ENCODE measurements around the gene ZFPM1. TPM values are rescaled to one million over a fixed set of nuclear protein-coding genes. Genes with fewer than 3 reads are reported as not detected.

Gene ZFPM1
- total RNA-seq, 4 donors from 2014 or later, result 4.2 to 9.3 (median 5.1) TPM

GRCh38 chr16:88502371-88502770, 49.3 kb downstream of the ZFPM1 start:
- Histone ChIP-seq H3K4me1 (no peaks in the 10 kb centered on the region), H3K27me3 (no peaks in the 10 kb centered on the region), H3K4me3 (no peak overlapping the region), H3K9me3 (no peaks in the 10 kb centered on the region), H3K36me3 (no peaks in the 10 kb centered on the region), H3K27ac (no peak overlapping the region)
- DNase-seq (ENCODE audit: low spot score in 2 of 2), result no peak
- 87% methylated on average over 13 of the region's 15 CpGs for WGBS
- TF ChIP-seq EP300 (IDR thresholded peaks at IDR 0.05) (no peak), POLR2AphosphoS5 (IDR thresholded peaks at IDR 0.05) (no peak), POLR2A (IDR thresholded peaks at IDR 0.05) (no peak), CTCF (IDR thresholded peaks at IDR 0.05) (no peak)

GRCh38 chr16:88502776-88503280, 49.7 kb downstream of the ZFPM1 start:
- H3K27ac ChIP-seq, result no peak overlapping the region
- H3K4me3 ChIP-seq, result no peak overlapping the region
- 90% methylated on average over 8 of the region's 23 CpGs for WGBS
- no peaks in the 10 kb centered on the region for H3K9me3 ChIP-seq
- no peaks in the 10 kb centered on the region for H3K36me3 ChIP-seq
- no peak for DNase-seq (ENCODE audit: low spot score in 2 of 2)
- H3K27me3 ChIP-seq, result no peaks in the 10 kb centered on the region
- TF ChIP-seq EP300 (IDR thresholded peaks at IDR 0.05) (no peak), CTCF (IDR thresholded peaks at IDR 0.05) (no peak), POLR2AphosphoS5 (IDR thresholded peaks at IDR 0.05) (no peak), POLR2A (IDR thresholded peaks at IDR 0.05) (no peak)
- H3K4me1 ChIP-seq, result no peaks in the 10 kb centered on the region

GRCh38 chr16:88503374-88503770, 50.3 kb downstream of the ZFPM1 start:
- no peak for DNase-seq (ENCODE audit: low spot score in 2 of 2)
- Histone ChIP-seq H3K27me3 (no peaks in the 10 kb centered on the region), H3K9me3 (no peaks in the 10 kb centered on the region), H3K4me3 (no peak overlapping the region), H3K27ac (no peak overlapping the region), H3K36me3 (no peaks in the 10 kb centered on the region), H3K4me1 (no peaks in the 10 kb centered on the region)
- TF ChIP-seq POLR2AphosphoS5 (IDR thresholded peaks at IDR 0.05) (no peak), POLR2A (IDR thresholded peaks at IDR 0.05) (no peak), EP300 (IDR thresholded peaks at IDR 0.05) (no peak), CTCF (IDR thresholded peaks at IDR 0.05) (no peak)
- WGBS, result 97% methylated on average over 6 of the region's 10 CpGs

GRCh38 chr16:88503771-88504488, 50.9 kb downstream of the ZFPM1 start:
- H3K4me3 ChIP-seq, result no peak overlapping the region
- peaks cover 5% of the 10 kb centered on the region for H3K4me1 ChIP-seq
- H3K36me3 ChIP-seq, result no peaks in the 10 kb centered on the region
- 96% methylated on average over 7 of the region's 13 CpGs for whole genome bisulfite sequencing
- no peak for TF ChIP-seq POLR2AphosphoS5 (IDR thresholded peaks at IDR 0.05)
- no peak for TF ChIP-seq EP300 (IDR thresholded peaks at IDR 0.05)
- TF ChIP-seq POLR2A (IDR thresholded peaks at IDR 0.05), result no peak
- TF ChIP-seq CTCF (IDR thresholded peaks at IDR 0.05), result no peak
- H3K27me3 ChIP-seq, result no peaks in the 10 kb centered on the region
- no peak for DNase-seq (ENCODE audit: low spot score in 2 of 2)
- no peaks in the 10 kb centered on the region for H3K9me3 ChIP-seq
- H3K27ac ChIP-seq, result no peak overlapping the region

- no peak overlapping the region for H3K4me3 ChIP-seq
- WGBS, result 80% methylated on average over 3 of the region's 28 CpGs
Observed at GRCh38 chr16:88504489-88505404, 51.7 kb downstream of the ZFPM1 start.

More at GRCh38 chr16:88504489-88505404, 51.7 kb downstream of the ZFPM1 start:
- TF ChIP-seq CTCF (IDR thresholded peaks at IDR 0.05), result no peak
- TF ChIP-seq POLR2AphosphoS5 (IDR thresholded peaks at IDR 0.05), result no peak
- TF ChIP-seq EP300 (IDR thresholded peaks at IDR 0.05), result no peak
- no peak for TF ChIP-seq POLR2A (IDR thresholded peaks at IDR 0.05)
- Histone ChIP-seq H3K36me3 (no peaks in the 10 kb centered on the region), H3K9me3 (no peaks in the 10 kb centered on the region), H3K4me1 (peaks cover 13% of the 10 kb centered on the region), H3K27me3 (no peaks in the 10 kb centered on the region), H3K27ac (no peak overlapping the region)
- no peak for DNase-seq (ENCODE audit: low spot score in 2 of 2)

Data from suprapubic skin (tissue), 4 donors.